HG03521 (cell line): ENCODE measurements around the gene POLD1.
A peak's percentile ranks its signal among the peaks of the same experiment; 100 is the strongest.
"Not testable (repeated sequence)": the region's sequence is repeated elsewhere in the genome, so short reads cannot be mapped to it uniquely, and the experiment has no call there.

Experiments
- ATAC-seq: cut with Tn5 transposase; IDR thresholded peaks from one replicate; pipeline ENCODE4 v1.9.1; 2021; ENCODE audit warnings: mild to moderate bottlenecking, moderate library complexity; ENCODE audit not compliant: unreplicated experiment

The POLD1 gene

GRCh38 chr19:50433201-50434180, 49.3 kb downstream of the POLD1 start:
- no peak for ATAC-seq

- no peak for ATAC-seq
Observed at GRCh38 chr19:50434525-50434924, 50.4 kb downstream of the POLD1 start.

GRCh38 chr19:50435221-50435620, 51.1 kb downstream of the POLD1 start:
- no peak for ATAC-seq

DNA sequence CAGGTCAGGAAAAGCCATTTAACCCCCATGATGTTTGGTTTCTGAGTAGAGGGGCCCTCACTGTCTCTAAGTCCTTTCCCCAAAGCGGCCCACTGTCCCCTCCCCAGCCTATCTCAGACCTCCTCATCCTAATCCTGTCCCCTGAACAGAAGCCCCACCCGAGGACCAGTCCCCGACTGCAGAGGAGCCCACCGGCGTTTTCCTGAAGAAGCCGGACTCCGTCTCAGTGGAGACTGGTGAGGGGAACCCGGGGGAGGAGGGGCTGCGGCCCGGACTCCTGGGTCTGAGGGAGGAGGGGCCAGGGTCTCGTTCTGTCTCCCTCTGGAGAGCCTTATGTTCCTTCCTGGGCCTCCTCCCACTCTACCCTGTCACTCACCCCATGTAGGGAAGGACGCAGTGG, 51.5 kb downstream of the POLD1 start:
- ATAC-seq = no peak

- no peak for ATAC-seq
Observed at GRCh38 chr19:50437862-50438449, 53.8 kb downstream of the POLD1 start.

DNA sequence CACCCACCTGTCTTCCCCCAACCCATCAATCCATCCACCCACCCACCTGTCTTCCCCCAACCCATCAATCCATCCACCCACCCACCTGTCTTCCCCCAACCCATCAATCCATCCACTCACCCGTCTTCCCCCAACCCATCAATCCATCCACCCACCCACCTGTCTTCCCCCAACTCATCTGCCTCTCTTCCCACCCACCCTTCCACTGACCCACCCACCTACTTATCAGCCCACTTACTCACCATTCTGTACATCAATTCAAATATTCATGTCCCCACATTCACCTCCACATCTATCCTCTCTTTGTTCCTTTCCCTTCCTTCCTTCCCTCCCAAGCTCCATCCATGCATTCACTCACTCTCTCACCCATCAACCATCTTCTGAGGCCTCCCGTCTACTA, 55.0 kb downstream of the POLD1 start:
- ATAC-seq = not testable (repeated sequence)

- ATAC-seq = no peak
Observed at GRCh38 chr19:50444059-50444458, 59.9 kb downstream of the POLD1 start.

DNA sequence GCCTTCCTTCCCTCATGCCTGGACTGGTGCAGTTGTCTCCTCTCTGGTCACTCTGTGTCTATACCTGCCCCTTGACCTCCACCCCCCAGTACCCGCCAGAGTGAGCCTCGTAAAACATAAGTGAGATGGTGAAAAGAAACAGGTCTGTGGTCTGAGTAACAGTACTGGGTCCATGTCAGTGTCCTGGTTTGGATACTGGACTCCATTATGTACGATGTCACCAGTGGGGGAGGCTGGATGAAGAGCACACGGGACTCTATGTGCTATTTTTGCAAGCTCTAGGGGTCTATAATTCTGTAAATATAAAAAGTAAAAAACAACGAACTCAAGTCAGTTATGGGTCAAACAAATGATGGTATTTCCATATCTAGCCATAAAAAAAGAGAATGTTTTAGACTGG, 62.9 kb downstream of the POLD1 start:
- ATAC-seq = no peak

DNA sequence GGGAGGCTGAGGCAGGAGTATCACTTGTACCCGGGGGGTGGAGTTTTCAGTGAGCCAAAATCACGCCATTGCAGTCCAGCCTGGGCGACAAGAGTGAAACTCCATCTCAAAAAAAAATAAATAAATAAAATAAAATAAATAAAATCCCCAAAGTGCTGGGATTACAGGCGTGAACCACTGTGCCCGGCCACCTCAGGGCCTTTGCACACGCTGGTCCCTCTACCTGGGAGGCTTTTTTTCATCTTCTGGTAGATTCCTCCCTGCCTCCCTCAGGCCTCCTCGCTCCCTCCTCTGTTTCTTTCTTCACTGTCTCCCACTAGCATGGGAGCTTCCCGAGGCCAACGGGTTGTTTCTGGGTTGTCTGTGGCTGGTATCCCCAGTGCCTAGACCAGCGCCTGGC, 63.6 kb downstream of the POLD1 start:
- ATAC-seq = no peak

- ATAC-seq = no peak
Observed at GRCh38 chr19:50449236-50449899, 65.2 kb downstream of the POLD1 start.

DNA sequence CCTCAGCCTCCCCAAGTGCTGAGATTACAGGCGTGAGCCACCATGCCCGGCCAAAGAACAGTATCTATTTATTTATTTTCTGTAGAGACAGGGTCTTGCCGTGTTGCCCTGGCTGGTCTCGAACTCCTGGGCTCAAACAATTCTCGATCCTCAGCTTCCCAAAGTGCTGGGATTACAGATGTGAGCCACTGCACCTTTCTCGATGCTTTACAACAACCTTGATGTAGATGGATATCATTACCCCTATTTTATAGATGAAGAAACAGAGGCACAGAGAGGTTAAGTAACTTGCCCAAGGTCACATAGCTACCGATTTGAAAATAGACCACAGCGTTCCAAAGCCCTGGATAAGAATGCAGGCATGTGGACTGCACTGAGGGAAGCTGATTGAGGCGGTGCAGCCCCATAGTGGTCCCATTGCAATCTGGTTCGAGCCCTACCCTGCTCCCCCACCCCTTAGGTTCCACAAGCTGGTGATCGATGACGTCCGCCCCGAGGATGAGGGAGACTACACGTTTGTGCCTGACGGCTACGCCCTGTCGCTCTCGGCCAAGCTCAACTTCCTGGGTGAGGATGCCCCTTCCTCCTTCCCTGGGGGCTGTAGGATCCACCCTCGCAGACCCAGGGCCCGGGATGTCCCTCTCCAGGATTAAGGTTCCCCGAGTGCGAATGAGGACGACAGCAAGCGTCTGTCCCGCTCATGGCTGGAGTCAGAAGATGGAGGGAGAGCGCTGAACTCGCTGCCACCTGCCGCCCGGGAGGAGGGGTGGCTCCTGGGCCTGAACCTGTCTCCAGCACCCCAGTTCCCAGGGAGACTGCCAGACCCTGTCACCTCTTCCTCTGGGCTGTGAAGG, 66.4 kb downstream of the POLD1 start:
- ATAC-seq = no peak

DNA sequence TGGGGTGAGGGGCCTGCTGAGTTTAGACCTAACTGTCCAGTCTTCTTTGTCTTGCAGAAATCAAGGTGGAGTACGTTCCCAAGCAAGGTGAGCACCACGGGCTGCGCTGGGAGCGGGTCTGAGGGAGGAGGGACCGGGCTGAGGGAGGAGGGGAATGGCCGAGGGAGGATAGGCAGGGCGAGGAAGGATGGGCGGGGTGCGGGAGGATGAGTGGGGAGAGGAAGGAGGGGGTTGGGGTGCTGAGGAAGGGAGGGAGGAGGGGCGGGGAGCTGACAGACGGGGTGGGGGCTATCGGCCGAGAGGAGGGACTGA, 67.0 kb downstream of the POLD1 start:
- no peak for ATAC-seq

DNA sequence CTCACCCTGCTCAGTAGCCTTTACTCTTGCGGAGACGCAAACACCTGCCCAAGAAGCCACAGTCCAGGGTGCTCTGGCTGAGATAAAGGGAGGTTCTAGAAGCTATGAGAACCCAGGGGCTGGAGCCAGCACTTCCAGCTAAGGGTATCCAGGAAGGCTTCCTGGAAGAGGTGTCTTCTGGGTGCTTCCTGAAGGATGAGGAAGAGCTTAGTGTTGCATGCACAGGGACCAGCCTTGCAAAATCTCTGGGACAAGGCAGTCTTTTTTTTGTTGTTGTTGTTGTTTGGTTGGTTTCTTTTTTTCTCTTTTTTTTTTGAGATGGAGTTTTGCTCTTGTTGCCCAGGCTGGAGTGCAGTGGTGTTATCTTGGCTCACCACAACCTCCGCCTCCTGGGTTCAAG, 69.1 kb downstream of the POLD1 start:
- no peak for ATAC-seq

GRCh38 chr19:50455992-50456391, 71.8 kb downstream of the POLD1 start:
- ATAC-seq = no peak

GRCh38 chr19:50457300-50457699, 73.2 kb downstream of the POLD1 start:
- no peak for ATAC-seq

- no peak for ATAC-seq
Observed at GRCh38 chr19:50458396-50459066, 74.4 kb downstream of the POLD1 start.

DNA sequence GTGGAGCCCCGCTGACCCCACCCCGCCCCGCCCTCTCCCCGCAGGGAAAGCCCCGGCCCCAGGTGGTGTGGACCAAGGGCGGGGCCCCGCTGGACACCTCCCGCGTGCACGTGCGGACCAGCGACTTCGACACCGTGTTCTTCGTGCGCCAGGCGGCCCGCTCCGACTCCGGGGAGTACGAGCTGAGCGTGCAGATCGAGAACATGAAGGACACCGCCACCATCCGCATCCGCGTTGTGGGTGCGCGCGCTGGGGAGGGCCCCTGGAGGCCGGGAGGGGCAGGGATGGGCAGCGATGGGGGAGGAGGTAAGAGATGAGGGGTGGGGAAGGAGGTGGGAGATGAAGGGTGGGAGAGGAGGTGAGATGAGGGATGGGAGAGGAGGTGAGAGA, 74.9 kb downstream of the POLD1 start:
- ATAC-seq = no peak

DNA sequence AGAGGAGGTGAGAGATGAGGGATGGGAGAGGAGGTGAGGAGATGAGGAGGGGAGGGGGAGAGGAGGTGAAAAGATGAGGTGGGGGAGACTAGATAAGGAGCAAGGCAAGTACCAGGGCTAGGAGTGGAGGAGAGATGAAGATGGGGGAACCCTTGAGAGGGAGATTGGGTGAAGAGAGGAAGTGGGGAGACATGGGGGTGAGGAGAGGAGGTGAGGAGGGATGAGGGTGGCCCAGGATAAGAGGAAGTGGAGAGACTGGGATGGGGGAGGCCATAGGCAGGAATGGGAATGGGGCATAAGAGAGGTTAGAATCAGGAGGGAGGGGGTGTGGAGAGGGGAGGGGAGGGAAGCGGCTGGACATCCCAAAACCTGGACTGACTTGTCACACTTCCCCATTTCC, 75.5 kb downstream of the POLD1 start:
- ATAC-seq = no peak

- peak; percentile 47 for ATAC-seq
Observed at GRCh38 chr19:50460161-50460765, 76.1 kb downstream of the POLD1 start.
